Kidney tubule cell (primary cell): ENCODE data around the gene TRIM50.
"Not testable (repeated sequence)": the region's sequence is repeated elsewhere in the genome, so short reads cannot be mapped to it uniquely, and the experiment has no call there.

Source experiments
- DNase-seq: peaks from one replicate; pipeline ENCODE4 v3.0.0-alpha.2; 2018; ENCODE audit warnings: low spot score

The TRIM50 gene

GRCh38 chr7:73313521-73313906 lies 14.4 kb downstream of the TRIM50 start:
- DNase-seq, result no peak

- DNase-seq, result no peak
These were observed 14.9 kb downstream of the TRIM50 start for GRCh38 chr7:73312831-73313520.

GRCh38 chr7:73311421-73311820 lies 16.5 kb downstream of the TRIM50 start:
- DNase-seq, result not testable (repeated sequence)

- DNase-seq, result peak; percentile 87
These were observed 19.1 kb downstream of the TRIM50 start, which contains the start of gene NSUN5 for GRCh38 chr7:73308665-73309214. TSS of gene NSUN5 (minus strand) at chr7:73308826. CDS start at chr7:73308790, 36 bp downstream.

GRCh38 chr7:73308074-73308664 lies 19.7 kb downstream of the TRIM50 start:
- DNase-seq, result peak; percentile 30

GRCh38 chr7:73307436-73307835 lies 20.4 kb downstream of the TRIM50 start:
- DNase-seq, result no peak

- DNase-seq, result not testable (repeated sequence)
These were observed 23.1 kb downstream of the TRIM50 start for GRCh38 chr7:73304612-73305387.

GRCh38 chr7:73304071-73304470 lies 23.8 kb downstream of the TRIM50 start:
- no peak for DNase-seq

- no peak for DNase-seq
These were observed 24.3 kb downstream of the TRIM50 start for GRCh38 chr7:73303546-73303945.

- not testable (repeated sequence) for DNase-seq
These were observed 25.0 kb downstream of the TRIM50 start for GRCh38 chr7:73302846-73303245.

- not testable (repeated sequence) for DNase-seq
These were observed 26.8 kb downstream of the TRIM50 start for GRCh38 chr7:73301108-73301507.

GRCh38 chr7:73299812-73300211 lies 28.1 kb downstream of the TRIM50 start:
- not testable (repeated sequence) for DNase-seq

GRCh38 chr7:73297706-73298105 lies 30.2 kb downstream of the TRIM50 start:
- DNase-seq, result not testable (repeated sequence)

- DNase-seq, result not testable (repeated sequence)
These were observed 30.6 kb downstream of the TRIM50 start for GRCh38 chr7:73297235-73297634.

- not testable (repeated sequence) for DNase-seq
These were observed 50.7 kb downstream of the TRIM50 start for GRCh38 chr7:73277210-73277609.

GRCh38 chr7:73267813-73268212 lies 60.1 kb downstream of the TRIM50 start:
- not testable (repeated sequence) for DNase-seq

GRCh38 chr7:73266719-73267368 lies 61.0 kb downstream of the TRIM50 start:
- DNase-seq, result not testable (repeated sequence)
